Liver (tissue), 3 donors: ENCODE data around the gene KCNQ1.

Source experiments
- CTCF ChIP-seq: fragments of 150-350 bp; IDR thresholded peaks from 2 replicates; pipeline ENCODE4 v1.5.1; 2017; ENCODE audit warnings: improper control_type of control experiment, low read depth, low read length; ENCODE audit not compliant: missing input control
- FOXA1 ChIP-seq: IDR thresholded peaks from 2 replicates; pipeline ENCODE4 v1.6.1; 2016; ENCODE audit warnings: antibody characterized with exemption
- JUND ChIP-seq, 2 donors: IDR thresholded peaks; 2 replicates each; pipeline ENCODE4 v1.6.1; 2016; ENCODE audit warnings: antibody characterized with exemption in 2 of 2
- MAX ChIP-seq: IDR thresholded peaks from 2 replicates; pipeline ENCODE4 v1.6.1; 2016; ENCODE audit warnings: antibody characterized with exemption
- RAD21 ChIP-seq, 2 donors: IDR thresholded peaks; 2 replicates each; pipeline ENCODE4 v1.6.1; 2016; ENCODE audit warnings: antibody characterized with exemption in 2 of 2, mild to moderate bottlenecking in 2 of 2
- SP1 ChIP-seq: IDR thresholded peaks from 2 replicates; pipeline ENCODE4 v1.6.1; 2018; ENCODE audit warnings: antibody characterized with exemption, mild to moderate bottlenecking
- donor health status: healthy.
- donor health status: healthy.

- no peak for TF ChIP-seq JUND (IDR thresholded peaks at IDR 0.05)
- TF ChIP-seq CTCF, result no peak
- no peak for TF ChIP-seq SP1
- TF ChIP-seq FOXA1, result no peak
- no peak for TF ChIP-seq RAD21 (IDR thresholded peaks at IDR 0.05)
- TF ChIP-seq MAX, result no peak
Observed at GRCh38 chr11:2406878-2407410, 37.9 kb upstream of the KCNQ1 start.
